Liver (tissue), 9 donors: Measurements from ENCODE around the gene CLBA1. TPM values are rescaled to one million over a fixed set of nuclear protein-coding genes. Genes with fewer than 3 reads are reported as not detected.

Source experiments
- DNase-seq: peaks from one replicate; pipeline ENCODE4 v3.0.0-alpha.2; 2017; ENCODE audit warnings: low spot score
- H3K27ac ChIP-seq, 2 donors: one replicate each; pipeline ENCODE4 v1.7.0; 2013; ENCODE audit warnings: inconsistent platforms in 2 of 2, low read length in 2 of 2, control low read depth in 1 of 2, low read depth in 1 of 2, mild to moderate bottlenecking in 1 of 2
- H3K27me3 ChIP-seq, 4 donors: one replicate each; pipeline versions ENCODE4 v1.6.1 to v1.7.0; 2013; ENCODE audit warnings: low read length in 3 of 4, inconsistent platforms in 1 of 4, mild to moderate bottlenecking in 1 of 4, moderate library complexity in 1 of 4; ENCODE audit not compliant: control insufficient read depth in 4 of 4, insufficient read depth in 4 of 4
- H3K36me3 ChIP-seq, 4 donors: one replicate each; pipeline versions ENCODE4 v1.6.1 to v1.7.0; 2013; ENCODE audit warnings: low read length in 3 of 4, mild to moderate bottlenecking in 3 of 4, low read depth in 1 of 4, moderate library complexity in 1 of 4; ENCODE audit not compliant: control insufficient read depth in 4 of 4, insufficient read depth in 3 of 4
- H3K4me1 ChIP-seq, 4 donors: one replicate each; pipeline versions ENCODE4 v1.6.1 to v1.7.0; 2013; ENCODE audit warnings: low read length in 3 of 4, mild to moderate bottlenecking in 3 of 4, moderate library complexity in 1 of 4; ENCODE audit not compliant: control insufficient read depth in 4 of 4, insufficient read depth in 4 of 4
- H3K4me3 ChIP-seq, 3 donors: one replicate each; pipeline versions ENCODE4 v1.6.1 to v1.7.0; 2013; ENCODE audit warnings: low read length in 3 of 3, control low read depth in 1 of 3, low read depth in 1 of 3, mild to moderate bottlenecking in 1 of 3
- H3K9ac ChIP-seq, 2 donors: one replicate each; pipeline ENCODE4 v1.7.0; 2013; ENCODE audit warnings: low read length in 2 of 2, mild to moderate bottlenecking in 2 of 2, moderate library complexity in 2 of 2, control low read depth in 1 of 2, low read depth in 1 of 2
- H3K9me3 ChIP-seq, 4 donors: one replicate each; pipeline versions ENCODE4 v1.6.1 to v1.7.0; 2013; ENCODE audit warnings: low read length in 3 of 4; ENCODE audit not compliant: control insufficient read depth in 4 of 4
- EGR1 ChIP-seq, 2 donors: IDR thresholded peaks; 2 replicates each; pipeline ENCODE4 v1.6.1; 2016 to 2018; ENCODE audit warnings: antibody characterized with exemption in 2 of 2, low read depth in 2 of 2
- FOXA1 ChIP-seq: IDR thresholded peaks from 2 replicates; pipeline ENCODE4 v1.6.1; 2016; ENCODE audit warnings: antibody characterized with exemption
- FOXA2 ChIP-seq: IDR thresholded peaks from 2 replicates; pipeline ENCODE4 v1.6.1; 2016; ENCODE audit warnings: antibody characterized with exemption
- GABPA ChIP-seq, 2 donors: IDR thresholded peaks in 1 of 2; conservative IDR thresholded peaks in 1 of 2; 2 replicates each; pipeline ENCODE4 v1.6.1; 2016; ENCODE audit warnings: antibody characterized with exemption in 2 of 2, mild to moderate bottlenecking in 1 of 2, moderate library complexity in 1 of 2
- HNF4A ChIP-seq, 2 donors: conservative IDR thresholded peaks; 2 replicates each; pipeline ENCODE4 v1.6.1; 2016; ENCODE audit warnings: antibody characterized with exemption in 2 of 2, mild to moderate bottlenecking in 2 of 2
- HNF4G ChIP-seq: IDR thresholded peaks from 2 replicates; pipeline ENCODE4 v1.6.1; 2016; ENCODE audit warnings: antibody characterized with exemption
- JUND ChIP-seq, 2 donors: IDR thresholded peaks; 2 replicates each; pipeline ENCODE4 v1.6.1; 2016; ENCODE audit warnings: antibody characterized with exemption in 2 of 2
- NR2F2 ChIP-seq: IDR thresholded peaks from 2 replicates; pipeline ENCODE4 v1.6.1; 2016; ENCODE audit warnings: antibody characterized with exemption
- RXRA ChIP-seq, 2 donors: IDR thresholded peaks; 2 replicates each; pipeline ENCODE4 v1.6.1; 2017 to 2018; ENCODE audit warnings: antibody characterized with exemption in 2 of 2, mild to moderate bottlenecking in 1 of 2
- SP1 ChIP-seq: IDR thresholded peaks from 2 replicates; pipeline ENCODE4 v1.6.1; 2018; ENCODE audit warnings: antibody characterized with exemption, mild to moderate bottlenecking
- TAF1 ChIP-seq: conservative IDR thresholded peaks from 2 replicates; pipeline ENCODE4 v1.6.1; 2016; ENCODE audit warnings: antibody characterized with exemption, mild to moderate bottlenecking
- WGBS: extraction: QIAGEN DNeasy Blood & Tissue Kit; methylation state at CpG from one replicate; pipeline ENCODE4 v1.1.7; 2013; 5-methylcytosine and 5-hydroxymethylcytosine counted together
- polyA plus RNA-seq, 2 donors: library from polyadenylated mRNA; stranded (reverse) in 1 of 2; unstranded in 1 of 2; fragments of 200-250 nt in 1 of 2; fragments of >200 nt in 1 of 2; fragmentation: Nextera tagmentation in 1 of 2; extraction: Ambion mirVana in 1 of 2; gene quantifications; one replicate each; pipeline versions ENCODE4 v1.2.1 to v1.2.3, GENCODE V29; 2013 to 2015
- total RNA-seq, 2 donors: library from RNA; depleted of rRNA; stranded (reverse); fragments of >200 nt; gene quantifications; one replicate each; pipeline ENCODE4 v1.2.3, GENCODE V29; 2014
- TF ChIP-seq, protein P1 (sequence below): IDR thresholded peaks from 2 replicates; pipeline ENCODE4 v1.6.1; 2016; ENCODE audit warnings: antibody characterized with exemption
- TF ChIP-seq, protein P2 (sequence below): IDR thresholded peaks from 2 replicates; pipeline ENCODE4 v1.6.1; 2016; ENCODE audit warnings: antibody characterized with exemption, mild to moderate bottlenecking
- TF ChIP-seq, protein P3 (sequence below): IDR thresholded peaks from 2 replicates; pipeline ENCODE4 v1.6.1; 2016; ENCODE audit warnings: antibody characterized with exemption
- TF ChIP-seq, protein P4 (sequence below): IDR thresholded peaks from 2 replicates; pipeline ENCODE4 v1.6.1; 2016; ENCODE audit warnings: antibody characterized with exemption
- donor health status: healthy.
- donor health status: healthy.
- donor health status: healthy.
- donor health status: healthy.
- donor health status: healthy.

CLBA1 gene
- total and polyA plus RNA-seq, 4 donors, result 0.98 to 3.9 (median 2.3) TPM

DNA sequence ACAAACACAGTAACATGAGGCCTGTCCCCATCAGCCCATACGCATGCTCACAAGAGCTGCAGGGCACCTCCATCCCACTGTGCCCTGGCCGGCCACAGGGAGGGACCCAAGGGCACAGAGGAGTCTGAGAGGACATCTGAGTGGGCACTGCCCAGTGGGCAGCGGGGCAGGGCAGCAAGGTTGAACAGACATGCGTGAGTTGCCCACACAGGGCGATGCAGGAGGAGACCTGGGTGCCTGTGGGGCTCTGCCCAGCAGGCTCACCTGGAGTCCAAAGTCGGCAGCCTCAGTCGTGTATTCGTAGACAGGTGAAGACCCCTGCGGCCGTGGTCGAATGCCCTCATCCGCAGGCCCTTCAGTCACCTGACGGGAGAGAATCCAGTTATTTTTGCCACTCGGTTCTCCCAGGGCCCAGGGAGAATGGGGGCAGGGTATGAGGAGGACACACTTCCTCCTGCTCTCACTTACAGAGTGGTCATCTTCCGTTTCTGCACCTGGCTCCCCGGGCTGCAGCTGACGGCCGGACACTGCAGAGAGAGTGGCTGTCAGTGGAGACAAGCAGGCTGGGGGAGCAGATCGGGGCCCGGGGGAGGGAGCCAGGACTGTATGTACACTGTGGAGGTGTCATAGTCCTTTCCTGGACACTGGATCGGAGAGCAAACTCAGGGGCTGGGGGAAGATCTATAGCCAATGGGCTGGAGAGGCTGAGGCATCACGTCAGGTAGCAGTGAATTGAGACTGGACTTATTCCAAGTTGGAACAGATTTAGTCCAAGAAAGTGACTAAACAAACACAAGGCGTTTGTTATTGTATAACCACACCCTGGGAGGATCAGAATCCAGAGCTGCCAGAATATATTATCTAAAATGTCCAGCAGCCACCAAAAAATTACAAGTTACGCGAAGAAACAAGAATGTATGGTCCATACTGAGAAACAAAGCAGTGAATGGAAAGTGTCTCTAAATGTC, 28.2 kb upstream of the CLBA1 start:
- peaks cover 0 to 2% (median 0%) of the 10 kb centered on the region in 4 donors for H3K27me3 ChIP-seq
- no peak for DNase-seq
- WGBS, result 56% methylated on average over 25 of the region's 25 CpGs
- H3K27ac ChIP-seq, result no peak overlapping the region
- no peak for TF ChIP-seq SP1
- TF ChIP-seq TAF1, result no peak
- TF ChIP-seq, protein P1, sequence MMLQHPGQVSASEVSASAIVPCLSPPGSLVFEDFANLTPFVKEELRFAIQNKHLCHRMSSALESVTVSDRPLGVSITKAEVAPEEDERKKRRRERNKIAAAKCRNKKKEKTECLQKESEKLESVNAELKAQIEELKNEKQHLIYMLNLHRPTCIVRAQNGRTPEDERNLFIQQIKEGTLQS, result no peak
- TF ChIP-seq FOXA1, result no peak
- no peak for TF ChIP-seq GABPA (IDR thresholded peaks at IDR 0.05 in 1 of 2, conservative IDR thresholded peaks at IDR 0.05 in 1 of 2)
- no peak for TF ChIP-seq RXRA (IDR thresholded peaks at IDR 0.05)
- no peak for TF ChIP-seq HNF4A (conservative IDR thresholded peaks at IDR 0.05)
- no peak for TF ChIP-seq NR2F2
- H3K4me3 ChIP-seq, result no peak overlapping the region
- no peaks in the 10 kb centered on the region for H3K4me1 ChIP-seq
- H3K9ac ChIP-seq, result no peak overlapping the region
- no peaks in the 10 kb centered on the region for H3K9me3 ChIP-seq
- no peaks in the 10 kb centered on the region for H3K36me3 ChIP-seq

DNA sequence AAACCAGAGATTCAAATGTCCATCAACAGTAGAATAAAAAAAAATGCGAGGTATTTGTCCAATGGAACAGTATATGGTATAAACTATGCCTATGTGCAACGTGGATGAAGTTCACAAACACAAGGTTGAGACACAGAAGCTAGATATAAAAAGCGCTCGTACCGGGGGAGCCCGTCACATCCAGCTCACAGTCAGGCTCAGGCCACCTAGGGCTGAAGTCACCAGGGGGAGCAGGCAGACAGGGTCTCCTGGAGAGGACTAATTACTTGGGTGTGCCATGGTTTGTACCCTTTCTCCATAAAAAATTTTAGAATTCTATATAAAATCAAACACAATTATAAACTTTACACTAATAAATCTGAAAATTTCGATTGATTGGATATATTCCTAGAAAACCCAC, 21.0 kb upstream of the CLBA1 start:
- H3K27me3 ChIP-seq, result peaks cover 0 to 5% (median under 1%) of the 10 kb centered on the region in 4 donors
- DNase-seq, result no peak
- TF ChIP-seq, protein P2, sequence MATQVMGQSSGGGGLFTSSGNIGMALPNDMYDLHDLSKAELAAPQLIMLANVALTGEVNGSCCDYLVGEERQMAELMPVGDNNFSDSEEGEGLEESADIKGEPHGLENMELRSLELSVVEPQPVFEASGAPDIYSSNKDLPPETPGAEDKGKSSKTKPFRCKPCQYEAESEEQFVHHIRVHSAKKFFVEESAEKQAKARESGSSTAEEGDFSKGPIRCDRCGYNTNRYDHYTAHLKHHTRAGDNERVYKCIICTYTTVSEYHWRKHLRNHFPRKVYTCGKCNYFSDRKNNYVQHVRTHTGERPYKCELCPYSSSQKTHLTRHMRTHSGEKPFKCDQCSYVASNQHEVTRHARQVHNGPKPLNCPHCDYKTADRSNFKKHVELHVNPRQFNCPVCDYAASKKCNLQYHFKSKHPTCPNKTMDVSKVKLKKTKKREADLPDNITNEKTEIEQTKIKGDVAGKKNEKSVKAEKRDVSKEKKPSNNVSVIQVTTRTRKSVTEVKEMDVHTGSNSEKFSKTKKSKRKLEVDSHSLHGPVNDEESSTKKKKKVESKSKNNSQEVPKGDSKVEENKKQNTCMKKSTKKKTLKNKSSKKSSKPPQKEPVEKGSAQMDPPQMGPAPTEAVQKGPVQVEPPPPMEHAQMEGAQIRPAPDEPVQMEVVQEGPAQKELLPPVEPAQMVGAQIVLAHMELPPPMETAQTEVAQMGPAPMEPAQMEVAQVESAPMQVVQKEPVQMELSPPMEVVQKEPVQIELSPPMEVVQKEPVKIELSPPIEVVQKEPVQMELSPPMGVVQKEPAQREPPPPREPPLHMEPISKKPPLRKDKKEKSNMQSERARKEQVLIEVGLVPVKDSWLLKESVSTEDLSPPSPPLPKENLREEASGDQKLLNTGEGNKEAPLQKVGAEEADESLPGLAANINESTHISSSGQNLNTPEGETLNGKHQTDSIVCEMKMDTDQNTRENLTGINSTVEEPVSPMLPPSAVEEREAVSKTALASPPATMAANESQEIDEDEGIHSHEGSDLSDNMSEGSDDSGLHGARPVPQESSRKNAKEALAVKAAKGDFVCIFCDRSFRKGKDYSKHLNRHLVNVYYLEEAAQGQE, result no peak
- TF ChIP-seq FOXA1 (no peak), NR2F2 (no peak), FOXA2 (no peak), JUND (IDR thresholded peaks at IDR 0.05) (no peak), HNF4G (no peak), RXRA (IDR thresholded peaks at IDR 0.05) (no peak), EGR1 (IDR thresholded peaks at IDR 0.05; ENCODE audit: low read depth in 2 of 2) (no peak)
- TF ChIP-seq, protein P3, sequence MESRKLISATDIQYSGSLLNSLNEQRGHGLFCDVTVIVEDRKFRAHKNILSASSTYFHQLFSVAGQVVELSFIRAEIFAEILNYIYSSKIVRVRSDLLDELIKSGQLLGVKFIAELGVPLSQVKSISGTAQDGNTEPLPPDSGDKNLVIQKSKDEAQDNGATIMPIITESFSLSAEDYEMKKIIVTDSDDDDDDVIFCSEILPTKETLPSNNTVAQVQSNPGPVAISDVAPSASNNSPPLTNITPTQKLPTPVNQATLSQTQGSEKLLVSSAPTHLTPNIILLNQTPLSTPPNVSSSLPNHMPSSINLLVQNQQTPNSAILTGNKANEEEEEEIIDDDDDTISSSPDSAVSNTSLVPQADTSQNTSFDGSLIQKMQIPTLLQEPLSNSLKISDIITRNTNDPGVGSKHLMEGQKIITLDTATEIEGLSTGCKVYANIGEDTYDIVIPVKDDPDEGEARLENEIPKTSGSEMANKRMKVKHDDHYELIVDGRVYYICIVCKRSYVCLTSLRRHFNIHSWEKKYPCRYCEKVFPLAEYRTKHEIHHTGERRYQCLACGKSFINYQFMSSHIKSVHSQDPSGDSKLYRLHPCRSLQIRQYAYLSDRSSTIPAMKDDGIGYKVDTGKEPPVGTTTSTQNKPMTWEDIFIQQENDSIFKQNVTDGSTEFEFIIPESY, result no peak
- TF ChIP-seq, protein P4, sequence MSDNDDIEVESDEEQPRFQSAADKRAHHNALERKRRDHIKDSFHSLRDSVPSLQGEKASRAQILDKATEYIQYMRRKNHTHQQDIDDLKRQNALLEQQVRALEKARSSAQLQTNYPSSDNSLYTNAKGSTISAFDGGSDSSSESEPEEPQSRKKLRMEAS, result no peak
- no peak overlapping the region for H3K4me3 ChIP-seq
- 84% methylated on average over 7 of the region's 7 CpGs for WGBS
- peaks cover 0 to 4% (median under 1%) of the 10 kb centered on the region in 4 donors for H3K4me1 ChIP-seq
- no peaks in the 10 kb centered on the region for H3K9me3 ChIP-seq
- H3K9ac ChIP-seq, result no peak overlapping the region
- no peak overlapping the region for H3K27ac ChIP-seq
- H3K36me3 ChIP-seq, result no peaks in the 10 kb centered on the region
